ENCODE measurements around the gene PXK. TPM values are rescaled to one million over a fixed set of nuclear protein-coding genes. Genes with fewer than 3 reads are reported as not detected.
A peak's percentile ranks its signal among the peaks of the same experiment; 100 is the strongest.
"Not testable (repeated sequence)": the region's sequence is repeated elsewhere in the genome, so short reads cannot be mapped to it uniquely, and the experiment has no call there.

Gene PXK
- total RNA-seq, 1 donor from 2014 or later = 47.6 TPM

- no peaks in the 10 kb centered on the region for H3K27me3 Mint-ChIP-seq (ENCODE audit: low read depth)
- H3K4me3 Mint-ChIP-seq (ENCODE audit: low read depth) = no peak overlapping the region
- H3K27ac Mint-ChIP-seq = peak overlapping the region; percentile 64
- peaks cover 44% of the 10 kb centered on the region for H3K4me1 Mint-ChIP-seq (ENCODE audit: low read depth)
- no peaks in the 10 kb centered on the region for H3K9me3 Mint-ChIP-seq
- DNase-seq (ENCODE audit: low spot score) = no peak
- no peaks in the 10 kb centered on the region for H3K36me3 Mint-ChIP-seq (ENCODE audit: low read depth)
- intact Hi-C loops (cut with micrococcal nuclease) = no loop called here
Observed at GRCh38 chr3:58326267-58326900, 6.3 kb upstream of the PXK start.

GRCh38 chr3:58329150-58329921 is 3.4 kb upstream of the PXK start:
- Mint-ChIP-seq H3K27ac (no peak overlapping the region), H3K27me3 (ENCODE audit: low read depth) (no peaks in the 10 kb centered on the region), H3K4me3 (ENCODE audit: low read depth) (no peak overlapping the region), H3K36me3 (ENCODE audit: low read depth) (no peaks in the 10 kb centered on the region), H3K9me3 (no peaks in the 10 kb centered on the region), H3K4me1 (ENCODE audit: low read depth) (peaks cover 38% of the 10 kb centered on the region)
- intact Hi-C loops (cut with micrococcal nuclease) = no loop called here
- no peak for DNase-seq (ENCODE audit: low spot score)

GRCh38 chr3:58329922-58330413 is 2.7 kb upstream of the PXK start:
- Mint-ChIP-seq H3K36me3 (ENCODE audit: low read depth) (no peaks in the 10 kb centered on the region), H3K27ac (no peak overlapping the region), H3K4me1 (ENCODE audit: low read depth) (peaks cover 38% of the 10 kb centered on the region), H3K4me3 (ENCODE audit: low read depth) (no peak overlapping the region), H3K9me3 (no peaks in the 10 kb centered on the region), H3K27me3 (ENCODE audit: low read depth) (no peaks in the 10 kb centered on the region)
- intact Hi-C loops (cut with micrococcal nuclease) = loop anchor here (10.0 kb wide), 1 partner anchor 55 kb away; no protein-coding TSS in a partner anchor
- no peak for DNase-seq (ENCODE audit: low spot score)

GRCh38 chr3:58331593-58332152 is 1.0 kb upstream of the PXK start:
- Mint-ChIP-seq H3K4me3 (ENCODE audit: low read depth) (peak overlapping the region; percentile 59), H3K27me3 (ENCODE audit: low read depth) (no peaks in the 10 kb centered on the region), H3K9me3 (no peaks in the 10 kb centered on the region), H3K4me1 (ENCODE audit: low read depth) (peaks cover 41% of the 10 kb centered on the region), H3K36me3 (ENCODE audit: low read depth) (peaks cover 10% of the 10 kb centered on the region), H3K27ac (peak overlapping the region; percentile 72)
- intact Hi-C loops (cut with micrococcal nuclease) = loop anchor here (1.0 to 10.0 kb wide), 2 partner anchors 7 to 53 kb away; no protein-coding TSS in a partner anchor
- no peak for DNase-seq (ENCODE audit: low spot score)

GRCh38 chr3:58333206-58334012 is 717 bp downstream of the PXK start:
- Mint-ChIP-seq H3K27me3 (ENCODE audit: low read depth) (no peaks in the 10 kb centered on the region), H3K4me3 (ENCODE audit: low read depth) (peak overlapping the region; percentile 100), H3K36me3 (ENCODE audit: low read depth) (peaks cover 17% of the 10 kb centered on the region), H3K4me1 (ENCODE audit: low read depth) (peaks cover 46% of the 10 kb centered on the region), H3K9me3 (no peaks in the 10 kb centered on the region), H3K27ac (peak overlapping the region; percentile 90)
- intact Hi-C loops (cut with micrococcal nuclease) = loop anchor here (10.0 kb wide), 1 partner anchor 51 kb away; no protein-coding TSS in a partner anchor
- DNase-seq (ENCODE audit: low spot score) = no peak

- no peaks in the 10 kb centered on the region for H3K27me3 Mint-ChIP-seq (ENCODE audit: low read depth)
- DNase-seq (ENCODE audit: low spot score) = no peak
- peaks cover 46% of the 10 kb centered on the region for H3K4me1 Mint-ChIP-seq (ENCODE audit: low read depth)
- H3K4me3 Mint-ChIP-seq (ENCODE audit: low read depth) = peak overlapping the region; percentile 100
- H3K36me3 Mint-ChIP-seq (ENCODE audit: low read depth) = peaks cover 21% of the 10 kb centered on the region
- peak overlapping the region; percentile 90 for H3K27ac Mint-ChIP-seq
- intact Hi-C loops (cut with micrococcal nuclease) = loop anchor here (10.0 kb wide), 1 partner anchor 51 kb away; no protein-coding TSS in a partner anchor
- no peaks in the 10 kb centered on the region for H3K9me3 Mint-ChIP-seq
Observed at GRCh38 chr3:58334013-58334321, 1.3 kb downstream of the PXK start.

GRCh38 chr3:58334506-58334884 is 1.8 kb downstream of the PXK start:
- DNase-seq (ENCODE audit: low spot score) = no peak
- peak overlapping the region; percentile 100 for H3K4me3 Mint-ChIP-seq (ENCODE audit: low read depth)
- intact Hi-C loops (cut with micrococcal nuclease) = loop anchor here (10.0 kb wide), 1 partner anchor 50 kb away; no protein-coding TSS in a partner anchor
- peak overlapping the region; percentile 90 for H3K27ac Mint-ChIP-seq
- peaks cover 46% of the 10 kb centered on the region for H3K4me1 Mint-ChIP-seq (ENCODE audit: low read depth)
- H3K9me3 Mint-ChIP-seq = no peaks in the 10 kb centered on the region
- no peaks in the 10 kb centered on the region for H3K27me3 Mint-ChIP-seq (ENCODE audit: low read depth)
- H3K36me3 Mint-ChIP-seq (ENCODE audit: low read depth) = peaks cover 26% of the 10 kb centered on the region

GRCh38 chr3:58335652-58335947 is 2.9 kb downstream of the PXK start:
- H3K27ac Mint-ChIP-seq = peak overlapping the region; percentile 90
- H3K36me3 Mint-ChIP-seq (ENCODE audit: low read depth) = peaks cover 30% of the 10 kb centered on the region
- intact Hi-C loops (cut with micrococcal nuclease) = loop anchor here (1.0 to 10.0 kb wide), 3 partner anchors 11 to 49 kb away; no protein-coding TSS in a partner anchor
- H3K4me1 Mint-ChIP-seq (ENCODE audit: low read depth) = peaks cover 43% of the 10 kb centered on the region
- H3K9me3 Mint-ChIP-seq = no peaks in the 10 kb centered on the region
- no peak for DNase-seq (ENCODE audit: low spot score)
- peak overlapping the region; percentile 100 for H3K4me3 Mint-ChIP-seq (ENCODE audit: low read depth)
- H3K27me3 Mint-ChIP-seq (ENCODE audit: low read depth) = no peaks in the 10 kb centered on the region

- H3K9me3 Mint-ChIP-seq = no peaks in the 10 kb centered on the region
- no peak for DNase-seq (ENCODE audit: low spot score)
Observed at GRCh38 chr3:58336135-58336882, 3.6 kb downstream of the PXK start.

GRCh38 chr3:58337190-58337589 is 4.5 kb downstream of the PXK start:
- H3K27me3 Mint-ChIP-seq (ENCODE audit: low read depth) = no peaks in the 10 kb centered on the region
- H3K27ac Mint-ChIP-seq = peak overlapping the region; percentile 67
- intact Hi-C loops (cut with micrococcal nuclease) = loop anchor here (10.0 kb wide), 1 partner anchor 48 kb away; no protein-coding TSS in a partner anchor
- peaks cover 41% of the 10 kb centered on the region for H3K4me1 Mint-ChIP-seq (ENCODE audit: low read depth)
- DNase-seq (ENCODE audit: low spot score) = no peak
- H3K4me3 Mint-ChIP-seq (ENCODE audit: low read depth) = no peak overlapping the region
- H3K9me3 Mint-ChIP-seq = no peaks in the 10 kb centered on the region
- H3K36me3 Mint-ChIP-seq (ENCODE audit: low read depth) = peaks cover 42% of the 10 kb centered on the region

More at GRCh38 chr3:58336135-58336882, 3.6 kb downstream of the PXK start:
- peak overlapping the region; percentile 41 for H3K4me3 Mint-ChIP-seq (ENCODE audit: low read depth)
- H3K27ac Mint-ChIP-seq = peak overlapping the region; percentile 67
- no peaks in the 10 kb centered on the region for H3K27me3 Mint-ChIP-seq (ENCODE audit: low read depth)
- peaks cover 45% of the 10 kb centered on the region for H3K4me1 Mint-ChIP-seq (ENCODE audit: low read depth)
- peaks cover 37% of the 10 kb centered on the region for H3K36me3 Mint-ChIP-seq (ENCODE audit: low read depth)
- intact Hi-C loops (cut with micrococcal nuclease) = loop anchor here (10.0 kb wide), 1 partner anchor 48 kb away; no protein-coding TSS in a partner anchor

- H3K9me3 Mint-ChIP-seq; DNase-seq (ENCODE audit: low spot score); H3K27ac Mint-ChIP-seq; H3K4me3 Mint-ChIP-seq (ENCODE audit: low read depth); H3K27me3 Mint-ChIP-seq (ENCODE audit: low read depth): not testable (repeated sequence)
- intact Hi-C loops (cut with micrococcal nuclease) = loop anchor here (10.0 kb wide), 1 partner anchor 46 kb away; no protein-coding TSS in a partner anchor
- peaks cover 44% of the 10 kb centered on the region for H3K4me1 Mint-ChIP-seq (ENCODE audit: low read depth)
- H3K36me3 Mint-ChIP-seq (ENCODE audit: low read depth) = peaks cover 57% of the 10 kb centered on the region
Observed at GRCh38 chr3:58339146-58339545, 6.5 kb downstream of the PXK start.
